A673 (cell line): ENCODE data around the gene STXBP4. TPM values are rescaled to one million over a fixed set of nuclear protein-coding genes. Genes with fewer than 3 reads are reported as not detected.

Experiments used
- BruUV-seq: library from RNA; stranded (reverse); fragments of 400-500 nt; replicated peaks from 2 replicates; lab custom pipeline; 2021; lab: Mats Ljungman, UMichigan
- CTCF ChIA-PET: fragments of 300-600 bp; sonication (Branson Sonifier 250); formaldehyde crosslinking; loops from one replicate; lab custom pipeline; 2022; ENCODE audit warnings: antibody characterized with exemption; lab: Charles Lee
- POLR2A ChIA-PET: fragments of 300-600 bp; sonication (Branson Sonifier 250); formaldehyde crosslinking; loops from one replicate; lab custom pipeline; 2022; ENCODE audit warnings: antibody characterized with exemption; ENCODE audit not compliant: low non-redundant PET; lab: Charles Lee
- DNase-seq: peaks from one replicate; pipeline ENCODE4 v3.0.0-alpha.2; 2015; ENCODE audit warnings: low spot score
- H3K27ac ChIP-seq: fragments of 200-600 bp; sonication (generic); 2 replicates; pipeline ENCODE4 v1.5.1; 2016; ENCODE audit warnings: mixed run types, low read depth, mild to moderate bottlenecking, mixed read lengths, antibody characterized with exemption, low read length; ENCODE audit not compliant: poor library complexity, severe bottlenecking
- H3K27me3 ChIP-seq: fragments of 200-600 bp; sonication (generic); replicated peaks from 2 replicates; pipeline ENCODE4 v1.6.1; 2017; ENCODE audit warnings: mixed run types, low read depth, mild to moderate bottlenecking, mixed read lengths, antibody characterized with exemption, low read length; ENCODE audit not compliant: insufficient read depth, poor library complexity
- H3K36me3 ChIP-seq: fragments of 200-600 bp; sonication (generic); 2 replicates; pipeline ENCODE4 v1.6.1; 2016; ENCODE audit warnings: mixed run types, mild to moderate bottlenecking, mixed read lengths, antibody characterized with exemption, low read length; ENCODE audit not compliant: insufficient read depth, poor library complexity, severe bottlenecking
- H3K4me1 ChIP-seq: fragments of 200-600 bp; sonication (generic); 2 replicates; pipeline ENCODE4 v1.6.1; 2017; ENCODE audit warnings: mixed run types, mild to moderate bottlenecking, mixed read lengths, antibody characterized with exemption, low read length; ENCODE audit not compliant: insufficient read depth, poor library complexity, severe bottlenecking
- H3K4me3 ChIP-seq: fragments of 200-600 bp; sonication (generic); 2 replicates; pipeline ENCODE4 v1.5.1; 2016; ENCODE audit warnings: low read depth, mixed run types, mild to moderate bottlenecking, mixed read lengths, low read length; ENCODE audit not compliant: poor library complexity, severe bottlenecking
- H3K9me3 ChIP-seq: fragments of 200-600 bp; sonication (generic); 2 replicates; pipeline ENCODE4 v1.6.1; 2016; ENCODE audit warnings: mixed run types, low read depth, mild to moderate bottlenecking, mixed read lengths, antibody characterized with exemption, low read length; ENCODE audit not compliant: poor library complexity, severe bottlenecking
- CTCF ChIP-seq: fragments of 300-800, 200-600 bp; sonication (generic); conservative IDR thresholded peaks from 2 replicates; pipeline ENCODE4 v1.5.1; 2017; ENCODE audit warnings: low read depth, mild to moderate bottlenecking, antibody characterized with exemption, low read length, moderate library complexity, mixed read lengths
- EZH2 ChIP-seq: fragments of 200-600 bp; sonication (generic); IDR thresholded peaks from 2 replicates; pipeline ENCODE4 v1.6.1; 2017; ENCODE audit warnings: borderline replicate concordance, low read depth, mild to moderate bottlenecking, mixed read lengths, antibody characterized with exemption, low read length; ENCODE audit not compliant: poor library complexity, severe bottlenecking
- intact Hi-C: fragments of 100-400 bp; cut with micrococcal nuclease; formaldehyde crosslinking; loops from one replicate; pipeline ENCODE4 v1.10.0; 2022; ENCODE audit not compliant: unreplicated experiment
- total RNA-seq: library from RNA; stranded (reverse); gene quantifications from 2 replicates; pipeline ENCODE4 v1.2.3, GENCODE V29; 2021

Gene STXBP4
- total RNA-seq, 1 experiment from 2014 or later = 24.2 TPM

- ChIA-PET CTCF (no interaction called here), POLR2A (no interaction called here)
- no peak for DNase-seq
- Histone ChIP-seq H3K9me3 (no peaks in the 10 kb centered on the region), H3K4me3 (no peak overlapping the region), H3K27ac (no peak overlapping the region), H3K27me3 (no peaks in the 10 kb centered on the region), H3K4me1 (peaks cover 18% of the 10 kb centered on the region), H3K36me3 (no peaks in the 10 kb centered on the region)
- TF ChIP-seq CTCF = no peak
- TF ChIP-seq EZH2 = no peak
- intact Hi-C loops = no loop called here
- no TSS peak for BruUV-seq
These were observed 69.7 kb downstream of the STXBP4 start for GRCh38 chr17:55038291-55038690.

GRCh38 chr17:55040611-55041010 lies 72.0 kb downstream of the STXBP4 start:
- Histone ChIP-seq H3K27me3 (no peaks in the 10 kb centered on the region), H3K9me3 (no peaks in the 10 kb centered on the region), H3K4me3 (no peak overlapping the region), H3K4me1 (peaks cover 18% of the 10 kb centered on the region), H3K27ac (no peak overlapping the region), H3K36me3 (no peaks in the 10 kb centered on the region)
- ChIA-PET CTCF (no interaction called here), POLR2A (no interaction called here)
- intact Hi-C loops = no loop called here
- BruUV-seq = no TSS peak
- no peak for TF ChIP-seq EZH2
- DNase-seq = peak; percentile 14

GRCh38 chr17:55053855-55054254 lies 85.3 kb downstream of the STXBP4 start:
- H3K9me3 ChIP-seq = peaks cover 9% of the 10 kb centered on the region
- H3K36me3 ChIP-seq = peaks cover 3% of the 10 kb centered on the region
- no TSS peak for BruUV-seq
- no peaks in the 10 kb centered on the region for H3K27me3 ChIP-seq
- peak; percentile 58 for DNase-seq
- H3K4me3 ChIP-seq = no peak overlapping the region
- CTCF ChIA-PET = no interaction called here
- H3K4me1 ChIP-seq = peaks cover 31% of the 10 kb centered on the region
- intact Hi-C loops = loop anchor here (1.0 kb wide), 2 partner anchors 242 to 295 kb away; no protein-coding TSS in a partner anchor
- POLR2A ChIA-PET = no interaction called here
- no peak for TF ChIP-seq EZH2
- peak; percentile 73 for TF ChIP-seq CTCF
- no peak overlapping the region for H3K27ac ChIP-seq

GRCh38 chr17:55054429-55054828 lies 85.9 kb downstream of the STXBP4 start:
- no TSS peak for BruUV-seq
- peak overlapping the region; percentile 56 for H3K27ac ChIP-seq
- peaks cover 3% of the 10 kb centered on the region for H3K36me3 ChIP-seq
- TF ChIP-seq EZH2 = no peak
- no peak for TF ChIP-seq CTCF
- ChIA-PET POLR2A (no interaction called here), CTCF (no interaction called here)
- intact Hi-C loops = loop anchor here (1.0 kb wide), 1 partner anchor 295 kb away; no protein-coding TSS in a partner anchor
- peaks cover 31% of the 10 kb centered on the region for H3K4me1 ChIP-seq
- peaks cover 8% of the 10 kb centered on the region for H3K9me3 ChIP-seq
- DNase-seq = no peak
- no peaks in the 10 kb centered on the region for H3K27me3 ChIP-seq
- H3K4me3 ChIP-seq = no peak overlapping the region
